GM19193 (cell line): Measurements from ENCODE around the gene TSPAN15.

Source experiments
- POLR2A ChIP-seq: IDR thresholded peaks from 4 replicates; pipeline ENCODE4 v1.6.1; 2011; ENCODE audit not compliant: insufficient read depth, insufficient read length; ENCODE audit errors: extremely low read depth

The TSPAN15 gene

GRCh38 chr10:69492746-69493462 is 41.6 kb downstream of the TSPAN15 start:
- TF ChIP-seq POLR2A = no peak

GRCh38 chr10:69494626-69495558 is 43.6 kb downstream of the TSPAN15 start:
- no peak for TF ChIP-seq POLR2A

DNA sequence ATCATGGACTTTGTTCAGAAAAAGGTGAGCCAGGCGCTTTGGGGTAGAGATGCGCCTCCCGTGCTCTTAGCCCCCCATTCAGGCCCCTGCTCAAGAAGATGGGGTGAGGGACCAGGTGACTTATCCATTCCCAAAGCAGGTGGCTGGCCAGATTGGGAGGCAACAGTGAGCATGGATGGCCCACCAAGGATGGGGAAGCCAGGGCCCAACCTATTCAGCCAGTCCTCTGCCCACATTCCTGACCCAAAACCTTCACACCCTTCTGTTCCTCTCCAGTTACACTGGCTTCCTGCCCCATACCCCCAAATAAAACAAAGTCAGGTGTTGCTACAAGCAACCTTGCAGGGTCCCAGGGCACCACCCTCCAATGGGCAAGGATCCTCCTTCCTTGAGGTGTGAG is 44.4 kb downstream of the TSPAN15 start:
- no peak for TF ChIP-seq POLR2A

GRCh38 chr10:69496352-69497230 is 45.3 kb downstream of the TSPAN15 start:
- no peak for TF ChIP-seq POLR2A

DNA sequence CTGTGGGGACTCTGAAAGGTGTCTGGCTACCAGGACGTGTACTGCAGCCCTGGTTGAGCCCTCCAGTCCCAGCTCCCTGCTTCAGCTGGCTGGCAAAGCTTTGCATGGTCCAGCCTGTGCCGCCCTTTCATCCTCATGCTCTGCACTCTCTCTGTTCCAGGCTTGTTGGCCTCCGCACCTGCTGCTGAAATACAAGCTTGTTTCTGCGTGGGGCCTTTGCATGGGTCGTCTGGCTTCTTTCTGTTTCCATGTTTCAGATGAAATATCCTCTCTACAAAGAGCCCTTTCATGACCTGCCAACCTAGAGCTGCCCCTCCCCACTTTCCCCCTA is 45.9 kb downstream of the TSPAN15 start:
- no peak for TF ChIP-seq POLR2A

GRCh38 chr10:69497611-69498390 is 46.5 kb downstream of the TSPAN15 start:
- TF ChIP-seq POLR2A = no peak

DNA sequence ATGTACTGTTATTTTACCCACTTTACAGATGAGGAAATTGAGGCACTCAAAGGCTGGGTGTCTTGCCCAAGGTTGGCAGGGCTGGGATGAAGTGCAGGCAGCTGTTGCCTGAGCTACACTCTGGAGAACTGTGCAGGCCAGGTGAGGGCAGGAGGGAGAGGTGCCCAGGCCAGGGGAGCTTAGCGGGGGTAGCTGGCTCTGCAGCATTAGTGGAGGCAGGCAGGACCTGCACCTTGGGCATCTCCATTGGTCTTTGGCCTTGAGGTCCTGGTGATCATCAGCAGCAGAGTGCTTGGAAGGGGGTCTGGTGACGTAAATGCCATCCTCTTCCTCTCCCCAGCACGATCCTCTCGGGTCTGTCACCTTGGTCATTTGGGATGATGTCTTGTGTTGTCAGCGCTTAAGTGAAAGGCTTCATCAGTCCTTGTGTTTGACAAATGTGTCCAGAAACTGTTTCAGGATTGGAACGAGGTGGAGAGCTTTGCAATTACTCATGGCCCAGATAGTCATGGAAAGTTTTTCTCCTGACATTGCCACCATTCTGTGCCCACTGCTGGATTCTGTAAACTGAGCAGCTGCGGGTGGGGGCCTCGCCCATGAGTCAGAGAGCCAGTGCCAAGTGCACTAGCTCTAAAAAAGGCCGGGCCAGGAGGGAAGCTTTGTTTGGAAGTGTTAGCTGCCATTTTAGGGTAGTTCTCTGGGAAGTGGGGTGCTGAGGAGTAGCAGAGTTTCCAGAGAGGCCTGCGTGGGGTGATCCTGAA is 47.6 kb downstream of the TSPAN15 start:
- TF ChIP-seq POLR2A = no peak

DNA sequence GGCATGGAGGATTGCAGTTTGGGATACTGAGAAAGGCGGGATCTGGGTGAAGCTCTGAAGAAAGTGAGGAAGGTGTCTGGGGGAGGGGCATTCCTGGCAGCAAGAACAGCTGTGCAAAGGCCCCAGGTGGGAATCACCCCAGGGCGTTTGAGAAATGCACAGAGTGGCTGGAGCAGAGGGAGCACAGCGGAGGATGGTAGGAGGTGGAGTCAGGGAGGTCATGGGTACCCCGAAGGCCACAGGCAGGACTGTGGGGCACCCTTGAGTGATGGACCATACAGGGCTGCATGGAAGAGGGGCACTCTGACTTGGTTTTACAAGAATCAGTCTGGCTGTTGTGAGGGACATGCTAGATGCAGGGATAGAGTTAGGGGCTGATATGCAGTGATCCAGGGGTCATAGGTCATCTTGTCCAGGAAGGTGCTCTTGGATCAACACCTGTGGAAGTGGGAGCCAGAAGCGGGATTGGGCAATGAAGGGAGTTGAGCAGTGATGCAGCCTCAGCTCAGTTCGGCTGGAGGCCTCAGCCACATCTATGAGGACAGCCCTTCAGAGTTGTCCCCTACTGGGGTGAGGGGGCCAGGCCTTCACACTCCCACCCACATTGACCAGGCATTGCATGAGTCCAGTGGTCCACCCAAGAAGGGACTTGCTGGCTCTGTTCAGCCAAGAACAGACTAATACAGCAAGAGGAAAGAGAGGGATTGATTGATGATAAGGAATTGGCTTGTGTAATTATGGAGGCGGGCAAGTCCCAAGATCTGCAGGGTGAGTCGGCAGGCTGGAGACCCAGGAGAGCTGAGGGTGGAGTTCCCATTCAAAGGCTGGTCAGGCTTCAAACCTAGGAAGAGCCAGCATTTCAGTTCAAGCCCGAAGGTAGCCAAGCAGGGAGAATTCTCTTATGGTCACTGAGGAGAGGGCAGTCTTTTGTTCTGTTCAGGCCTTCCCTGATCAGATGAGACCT is 48.7 kb downstream of the TSPAN15 start:
- TF ChIP-seq POLR2A = no peak

DNA sequence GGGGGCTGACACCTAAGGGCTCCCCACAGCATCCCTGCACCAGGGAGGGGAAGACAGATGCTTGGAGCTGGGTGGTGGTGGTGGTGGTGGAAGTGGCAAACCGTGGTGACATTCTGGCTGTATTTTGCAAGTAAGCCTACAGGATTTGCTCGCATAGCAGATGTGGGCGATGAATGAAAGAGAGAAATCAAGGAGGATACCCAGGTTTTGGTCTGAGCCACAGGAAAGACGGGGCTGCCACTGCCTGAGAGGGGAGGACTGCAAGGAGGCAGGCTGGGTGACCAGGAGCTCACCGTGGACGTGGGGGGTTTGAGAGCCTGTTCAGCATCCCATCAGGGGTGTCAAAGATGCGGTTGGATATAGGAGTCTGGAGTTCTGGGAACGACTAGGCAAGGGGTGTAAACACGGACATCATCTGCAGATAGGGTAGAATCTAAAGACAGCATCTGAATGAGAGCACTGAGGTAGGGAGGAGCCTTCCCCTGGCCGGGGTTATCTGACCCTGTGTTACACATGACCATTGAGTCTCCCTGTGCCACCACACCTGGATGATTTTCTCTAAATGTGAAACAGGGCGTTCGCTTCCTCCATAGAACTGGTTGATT is 49.7 kb downstream of the TSPAN15 start:
- no peak for TF ChIP-seq POLR2A

DNA sequence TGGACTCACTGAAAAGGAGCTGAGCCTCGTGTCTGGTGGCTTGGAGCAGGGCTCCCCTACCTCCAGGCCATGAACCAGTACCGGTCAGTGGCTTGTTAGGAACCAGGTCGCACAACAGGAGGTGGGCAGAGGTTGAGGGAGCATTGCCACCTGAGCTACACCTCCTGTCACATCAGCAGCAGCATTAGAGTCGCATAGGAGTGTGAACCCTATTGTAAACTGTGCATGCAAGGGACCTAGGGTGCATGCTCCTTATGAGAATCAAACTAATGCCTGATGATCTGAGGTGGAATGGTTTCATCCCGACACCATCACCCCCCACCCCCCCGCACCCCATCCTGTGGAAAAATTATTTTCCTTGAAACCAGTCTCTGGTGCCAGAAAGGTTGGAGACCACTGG is 50.4 kb downstream of the TSPAN15 start:
- no peak for TF ChIP-seq POLR2A

DNA sequence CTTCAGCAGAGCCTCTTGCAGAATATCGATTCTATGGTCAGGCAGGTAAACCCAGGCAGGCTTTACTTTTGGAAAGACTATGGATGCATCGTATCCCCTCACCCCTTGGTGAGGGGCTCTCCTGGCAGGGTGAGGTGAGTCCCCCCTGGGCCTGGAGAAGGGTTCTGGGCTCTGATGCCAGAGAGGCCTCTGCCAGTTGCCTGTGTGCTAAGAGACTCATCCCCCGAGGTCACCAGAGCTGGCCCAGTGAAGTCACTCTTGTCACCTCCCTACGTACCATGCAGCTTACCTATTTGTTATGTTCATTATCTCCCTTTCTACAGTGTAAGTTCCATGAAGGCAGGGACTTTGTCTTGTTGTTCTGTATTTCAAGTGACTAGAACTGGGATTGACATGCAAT is 51.3 kb downstream of the TSPAN15 start:
- no peak for TF ChIP-seq POLR2A

- no peak for TF ChIP-seq POLR2A
These were observed 52.0 kb downstream of the TSPAN15 start for GRCh38 chr10:69503001-69503895.

DNA sequence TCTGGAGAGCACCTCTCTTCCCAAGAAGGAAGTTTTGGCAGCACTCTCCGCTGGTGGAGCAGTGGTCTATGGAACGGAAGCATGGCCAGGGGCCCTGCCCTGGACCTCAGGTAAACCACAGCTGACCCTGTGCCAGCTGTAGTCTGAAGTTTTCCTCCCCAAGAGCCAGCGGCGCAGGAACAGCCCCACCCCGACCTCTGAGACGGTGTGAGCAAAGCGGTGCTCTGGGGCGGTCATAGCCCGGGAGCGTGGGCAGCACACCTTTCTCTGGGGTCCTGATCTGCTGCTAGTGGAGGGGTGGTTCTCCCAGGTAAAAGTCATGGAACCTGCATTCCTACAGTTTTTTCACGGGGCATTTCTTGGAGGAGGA is 52.6 kb downstream of the TSPAN15 start:
- no peak for TF ChIP-seq POLR2A
